SK-N-SH (cell line): ENCODE measurements around the gene ATP6V0B. TPM values are rescaled to one million over a fixed set of nuclear protein-coding genes. Genes with fewer than 3 reads are reported as not detected.
A peak's percentile ranks its signal among the peaks of the same experiment; 100 is the strongest.

Experiments used
- CTCF ChIA-PET: fragments of 300-600, 350-600 bp; formaldehyde crosslinking; extraction: SDS; loops from one replicate; lab custom pipeline; 2021; lab: Yijun Ruan, JAX
- POLR2A ChIA-PET: fragments of 350-600 bp; sonication (Branson Sonifier 250); formaldehyde crosslinking; extraction: SDS; loops from one replicate; lab custom pipeline; 2020; ENCODE audit warnings: antibody characterized with exemption, inconsistent platforms; lab: Yijun Ruan, JAX
- DNase-seq: peaks from one replicate; pipeline ENCODE4 v3.0.0; 2012
- H2AFZ ChIP-seq: fragments of 200-600 bp; sonication (generic); 2 replicates; pipeline ENCODE4 v1.8.1; 2016; ENCODE audit warnings: antibody characterized with exemption, mild to moderate bottlenecking, low read depth
- H3F3A ChIP-seq: fragments of 200-600 bp; sonication (generic); replicated peaks from 2 replicates; pipeline ENCODE3; 2016; ENCODE audit warnings: antibody characterized with exemption, mild to moderate bottlenecking; ENCODE audit not compliant: insufficient read depth
- H3K27ac ChIP-seq, 2 experiments: fragments of 200-500 bp in 1 of 2; fragments of 200-600 bp in 1 of 2; sonication (Bioruptor generic) in 1 of 2; sonication (generic), shearing (Covaris generic) in 1 of 2; 2 replicates each; pipeline versions ENCODE4 v1.5.1 to v1.6.1; 2014 to 2016; ENCODE audit warnings: low read depth in 2 of 2, inconsistent platforms in 1 of 2, low read length in 1 of 2, mild to moderate bottlenecking in 1 of 2, mixed read lengths in 1 of 2
- H3K27me3 ChIP-seq: fragments of 200-600 bp; sonication (generic), shearing (Covaris generic); 2 replicates; pipeline ENCODE4 v1.6.1; 2016; ENCODE audit warnings: mixed run types; ENCODE audit not compliant: insufficient read depth
- H3K36me3 ChIP-seq, 2 experiments: fragments of 200-500 bp in 1 of 2; fragments of 200-600 bp in 1 of 2; sonication (Bioruptor generic) in 1 of 2; sonication (generic) in 1 of 2; replicated peaks in 1 of 2; 2 replicates each; pipeline versions ENCODE3 to v1.5.1; 2014 to 2016; ENCODE audit warnings: low read length in 1 of 2, mild to moderate bottlenecking in 1 of 2; ENCODE audit not compliant: insufficient read depth in 2 of 2, control insufficient read depth in 1 of 2
- H3K4me1 ChIP-seq, 2 experiments: fragments of 200-500 bp in 1 of 2; fragments of 200-600 bp in 1 of 2; sonication (Bioruptor generic) in 1 of 2; sonication (generic), shearing (Covaris generic) in 1 of 2; 2 replicates each; pipeline versions ENCODE4 v1.5.1 to v1.6.1; 2014 to 2016; ENCODE audit warnings: low read depth in 1 of 2, low read length in 1 of 2, mixed run types in 1 of 2; ENCODE audit not compliant: insufficient read depth in 2 of 2, control insufficient read depth in 1 of 2
- H3K4me2 ChIP-seq: fragments of 200-600 bp; sonication (generic), shearing (Covaris generic); 2 replicates; pipeline ENCODE4 v1.6.1; 2017; ENCODE audit warnings: mixed run types
- H3K4me3 ChIP-seq, 2 experiments: fragments of 200-500 bp in 1 of 2; fragments of 200-600 bp in 1 of 2; sonication (Bioruptor generic) in 1 of 2; sonication (generic), shearing (Covaris generic) in 1 of 2; 2 replicates each; pipeline versions ENCODE4 v1.5.1 to v1.8.1; 2014 to 2016; ENCODE audit warnings: low read depth in 2 of 2, inconsistent platforms in 1 of 2, low read length in 1 of 2, mild to moderate bottlenecking in 1 of 2, mixed read lengths in 1 of 2, moderate library complexity in 1 of 2
- H3K79me2 ChIP-seq: fragments of 200-600 bp; sonication (generic); 2 replicates; pipeline ENCODE4 v1.8.1; 2017; ENCODE audit warnings: mild to moderate bottlenecking; ENCODE audit not compliant: insufficient read depth
- H3K9ac ChIP-seq: fragments of 200-600 bp; sonication (generic); 2 replicates; pipeline ENCODE4 v1.6.1; 2017; ENCODE audit warnings: mixed run types
- H3K9me2 ChIP-seq: fragments of 200-600 bp; sonication (generic); 2 replicates; pipeline ENCODE4 v1.6.1; 2017; ENCODE audit warnings: mixed run types
- H3K9me3 ChIP-seq: fragments of 200-600 bp; sonication (generic); 2 replicates; pipeline ENCODE4 v1.6.1; 2017; ENCODE audit warnings: mixed run types, mild to moderate bottlenecking, moderate library complexity
- H4K20me1 ChIP-seq: fragments of 200-600 bp; sonication (generic); 2 replicates; pipeline ENCODE4 v1.6.1; 2017; ENCODE audit warnings: mild to moderate bottlenecking, mixed run types; ENCODE audit not compliant: insufficient read depth
- CTCF ChIP-seq: fragments of 200-600 bp; sonication (generic); IDR thresholded peaks from 2 replicates; pipeline ENCODE4 v1.6.1; 2017; ENCODE audit warnings: antibody characterized with exemption, mild to moderate bottlenecking, moderate library complexity
- EZH2phosphoT487 ChIP-seq: fragments of 200-600 bp; sonication (generic); IDR thresholded peaks from 2 replicates; pipeline ENCODE4 v1.6.1; 2017; ENCODE audit warnings: low read depth, mixed run types, mild to moderate bottlenecking, antibody characterized with exemption, moderate library complexity, borderline replicate concordance
- FOSL2 ChIP-seq: IDR thresholded peaks from 2 replicates; pipeline ENCODE4 v1.4.0; 2012; ENCODE audit warnings: low read depth, mild to moderate bottlenecking, moderate library complexity, borderline replicate concordance
- FOXJ3 ChIP-seq: sonication (generic); formaldehyde crosslinking; IDR thresholded peaks from 2 replicates; pipeline ENCODE4 v1.5.1; 2020; ENCODE audit warnings: mild to moderate bottlenecking, missing genetic modification reagents
- FOXM1 ChIP-seq: IDR thresholded peaks from 2 replicates; pipeline ENCODE4 v1.4.0; 2012; ENCODE audit warnings: low read depth, mild to moderate bottlenecking
- MAX ChIP-seq: IDR thresholded peaks from 2 replicates; pipeline ENCODE4 v1.4.0; 2012; ENCODE audit warnings: low read depth
- NFIC ChIP-seq: IDR thresholded peaks from 2 replicates; pipeline ENCODE4 v1.4.0; 2012; ENCODE audit warnings: borderline replicate concordance
- PBX3 ChIP-seq: IDR thresholded peaks from 2 replicates; pipeline ENCODE4; 2012
- POLR2AphosphoS5 ChIP-seq: IDR thresholded peaks from 2 replicates; pipeline ENCODE4 v1.6.1; 2012; ENCODE audit warnings: low read depth, low read length
- RCOR1 ChIP-seq: fragments of 150-350 bp; IDR thresholded peaks from 2 replicates; pipeline ENCODE4 v1.6.1; 2017; ENCODE audit warnings: antibody characterized with exemption, low read length
- REST ChIP-seq: IDR thresholded peaks from 2 replicates; pipeline ENCODE4 v1.6.1; 2012; ENCODE audit warnings: mild to moderate bottlenecking, low read depth, low read length, moderate library complexity
- RFX5 ChIP-seq: IDR thresholded peaks from 2 replicates; pipeline ENCODE4 v1.6.1; 2012; ENCODE audit warnings: mild to moderate bottlenecking, improper control_type of control experiment, low read length
- RXRA ChIP-seq: IDR thresholded peaks from 2 replicates; pipeline ENCODE4 v1.4.0; 2012; ENCODE audit warnings: low read depth, mild to moderate bottlenecking, borderline replicate concordance
- SMC3 ChIP-seq: IDR thresholded peaks from 2 replicates; pipeline ENCODE4 v1.6.1; 2012; ENCODE audit warnings: low read depth, low read length, improper control_type of control experiment
- TAF1 ChIP-seq: IDR thresholded peaks from 2 replicates; pipeline ENCODE4 v1.6.1; 2012; ENCODE audit warnings: low read depth, mild to moderate bottlenecking, low read length, moderate library complexity, borderline replicate concordance
- TCF12 ChIP-seq: IDR thresholded peaks from 2 replicates; pipeline ENCODE4 v1.4.0; 2012
- TEAD4 ChIP-seq: IDR thresholded peaks from 2 replicates; pipeline ENCODE4 v1.4.0; 2012; ENCODE audit warnings: mild to moderate bottlenecking, borderline replicate concordance; ENCODE audit not compliant: insufficient read depth
- USF2 ChIP-seq: fragments of 150-350 bp; IDR thresholded peaks from 2 replicates; pipeline ENCODE4 v1.6.1; 2017; ENCODE audit warnings: antibody characterized with exemption, low read length, low read depth, borderline replicate concordance
- ZBTB33 ChIP-seq: IDR thresholded peaks from 2 replicates; pipeline ENCODE4 v1.4.0; 2012; ENCODE audit warnings: low read depth, borderline replicate concordance
- WGBS: methylation state at CpG from one replicate; pipeline ENCODE4 v1.1.6; 2017; ENCODE audit warnings: low lambda C conversion rate; 5-methylcytosine and 5-hydroxymethylcytosine counted together
- polyA plus RNA-seq, 3 experiments: library from polyadenylated mRNA; depleted of rRNA; stranded (reverse); fragments of >200 nt; gene quantifications; 2 replicates each; pipeline ENCODE4 v1.2.3, GENCODE V29; 2012

ATP6V0B gene
- polyA plus RNA-seq, 1 of the 3 experiments (the other 2 are of a cell fraction), result 180 TPM

GRCh38 chr1:43969746-43970466 lies 4.9 kb upstream of the ATP6V0B start, which contains the start of gene DPH2 (continued):
- TF ChIP-seq REST (0 out of 2 replicates have a peak, but pooled peaks have one; percentile 1), TEAD4 (no peak), EZH2phosphoT487 (no peak), RXRA (no peak), USF2 (no peak), POLR2AphosphoS5 (peak; percentile 64), RFX5 (peak; percentile 39; the same call in 1 of the 2 replicates), NFIC (no peak), SMC3 (no peak)
- TF ChIP-seq, all 33 proteins: peak for 14

GRCh38 chr1:43970502-43970901 lies 4.3 kb upstream of the ATP6V0B start:
- no peak for DNase-seq
- 20% methylated on average over 5 of the region's 5 CpGs for WGBS
- peaks cover under 1% of the 10 kb centered on the region; the same call in 1 of the 2 replicates for H4K20me1 ChIP-seq
- H3K4me3 ChIP-seq, result peak overlapping the region; percentile 98 to 100
- H3K36me3 ChIP-seq, result peaks cover 0 to 38% of the 10 kb centered on the region in 2 experiments
- H3K79me2 ChIP-seq, result peaks cover 25% of the 10 kb centered on the region
- TF ChIP-seq TAF1 (no peak), MAX (no peak), TEAD4 (no peak), CTCF (no peak), FOXJ3 (CRISPR knock-in tag) (no peak), FOXM1 (no peak), RFX5 (no peak), ZBTB33 (no peak), POLR2AphosphoS5 (no peak), TCF12 (no peak), RCOR1 (no peak), FOSL2 (no peak), NFIC (no peak), RXRA (no peak), PBX3 (no peak)
- peak overlapping the region; percentile 95 for H3K4me2 ChIP-seq
- peaks cover 3 to 25% of the 10 kb centered on the region in 2 experiments; a peak in 1 of 4 replicates for H3K4me1 ChIP-seq
- H3K9ac ChIP-seq, result peak overlapping the region; percentile 82
- H2AFZ ChIP-seq, result peak overlapping the region; percentile 90; the same call in 1 of the 2 replicates
- H3F3A ChIP-seq, result peaks cover 14% of the 10 kb centered on the region
- ChIA-PET POLR2A (interaction anchor here (0.9 to 1.4 kb wide), 4 partner anchors 7 to 60 kb away, joined by 3 to 4 read pairs (median 3); no protein-coding TSS in a partner anchor), CTCF (interaction anchor here (0.7 to 1.2 kb wide), 5 partner anchors 24 to 207 kb away, joined by 3 to 4 read pairs (median 3); no protein-coding TSS in a partner anchor)
- no peaks in the 10 kb centered on the region for H3K27me3 ChIP-seq
- peak overlapping the region in 1 of 2 experiments; percentile 32; a peak in 2 of 4 replicates for H3K27ac ChIP-seq
- H3K9me3 ChIP-seq, result no peaks in the 10 kb centered on the region
- H3K9me2 ChIP-seq, result no peaks in the 10 kb centered on the region
